Measurements from ENCODE around the gene UBTD1.
A peak's percentile ranks its signal among the peaks of the same experiment; 100 is the strongest.

The UBTD1 gene

GRCh38 chr10:97509120-97509680, 10.5 kb downstream of the UBTD1 start:
- TF ChIP-seq CTCF (conservative IDR thresholded peaks at IDR 0.05), result no peak
- no peak overlapping the region for H3K27ac ChIP-seq

GRCh38 chr10:97510686-97511085, 12.0 kb downstream of the UBTD1 start:
- no peak for TF ChIP-seq CTCF (conservative IDR thresholded peaks at IDR 0.05)
- no peak overlapping the region for H3K27ac ChIP-seq

DNA sequence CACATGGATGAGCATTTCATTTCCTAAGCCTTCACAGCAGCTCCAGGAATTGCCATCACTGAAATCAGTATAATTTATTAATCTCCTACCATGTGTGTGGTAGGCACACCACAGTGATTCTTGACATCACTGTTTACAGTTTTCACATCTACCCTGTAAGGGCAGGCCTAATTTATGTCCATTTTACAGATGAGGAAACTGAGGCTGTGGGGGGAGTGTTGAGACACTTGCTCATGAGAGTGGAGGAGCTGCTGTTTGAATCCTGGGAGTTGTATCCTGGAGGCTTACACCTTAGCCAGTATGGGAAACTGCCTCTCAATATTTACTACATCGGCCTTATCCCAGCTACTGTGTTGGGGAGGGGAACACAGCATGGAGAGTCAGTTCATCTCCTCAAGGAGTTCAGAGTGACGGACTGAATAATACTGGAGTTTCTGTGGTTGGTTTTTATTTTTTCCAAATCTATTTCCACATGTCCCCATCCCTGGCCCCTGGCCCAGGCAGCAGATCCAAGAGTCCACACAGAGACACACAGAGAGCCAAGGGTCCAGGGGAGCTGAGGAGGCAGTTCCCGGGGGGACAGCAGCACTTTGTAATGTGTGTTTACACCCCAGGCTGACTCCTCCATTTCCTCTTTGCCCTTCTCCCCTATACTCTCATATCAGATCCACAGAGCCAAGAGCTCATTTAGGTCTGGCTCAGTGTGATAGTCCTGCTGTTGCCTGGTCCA, 13.2 kb downstream of the UBTD1 start:
- no peak for TF ChIP-seq CTCF (conservative IDR thresholded peaks at IDR 0.05)
- H3K27ac ChIP-seq, result no peak overlapping the region

DNA sequence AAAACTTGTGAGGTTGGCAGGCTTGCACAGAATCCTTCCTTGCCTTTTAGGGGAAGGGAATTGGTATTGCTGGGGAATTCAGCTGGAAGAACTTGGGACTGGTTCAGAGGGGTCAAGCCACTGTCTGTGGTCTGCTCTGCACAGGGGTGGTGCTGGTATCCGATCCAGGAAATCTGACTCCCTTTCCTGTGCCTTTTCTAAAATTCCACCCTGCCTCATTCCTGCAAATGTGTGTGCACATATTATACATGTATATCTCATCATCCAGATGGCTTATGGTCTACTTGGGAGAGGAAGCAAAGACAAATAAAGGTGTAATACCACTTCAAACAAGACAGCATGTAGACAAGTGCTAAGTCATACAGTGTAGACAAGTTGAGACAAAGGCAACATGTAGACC, 14.3 kb downstream of the UBTD1 start:
- H3K27ac ChIP-seq, result no peak overlapping the region
- no peak for TF ChIP-seq CTCF (conservative IDR thresholded peaks at IDR 0.05)

GRCh38 chr10:97514344-97514743, 15.6 kb downstream of the UBTD1 start:
- no peak for TF ChIP-seq CTCF (conservative IDR thresholded peaks at IDR 0.05)
- H3K27ac ChIP-seq, result no peak overlapping the region

DNA sequence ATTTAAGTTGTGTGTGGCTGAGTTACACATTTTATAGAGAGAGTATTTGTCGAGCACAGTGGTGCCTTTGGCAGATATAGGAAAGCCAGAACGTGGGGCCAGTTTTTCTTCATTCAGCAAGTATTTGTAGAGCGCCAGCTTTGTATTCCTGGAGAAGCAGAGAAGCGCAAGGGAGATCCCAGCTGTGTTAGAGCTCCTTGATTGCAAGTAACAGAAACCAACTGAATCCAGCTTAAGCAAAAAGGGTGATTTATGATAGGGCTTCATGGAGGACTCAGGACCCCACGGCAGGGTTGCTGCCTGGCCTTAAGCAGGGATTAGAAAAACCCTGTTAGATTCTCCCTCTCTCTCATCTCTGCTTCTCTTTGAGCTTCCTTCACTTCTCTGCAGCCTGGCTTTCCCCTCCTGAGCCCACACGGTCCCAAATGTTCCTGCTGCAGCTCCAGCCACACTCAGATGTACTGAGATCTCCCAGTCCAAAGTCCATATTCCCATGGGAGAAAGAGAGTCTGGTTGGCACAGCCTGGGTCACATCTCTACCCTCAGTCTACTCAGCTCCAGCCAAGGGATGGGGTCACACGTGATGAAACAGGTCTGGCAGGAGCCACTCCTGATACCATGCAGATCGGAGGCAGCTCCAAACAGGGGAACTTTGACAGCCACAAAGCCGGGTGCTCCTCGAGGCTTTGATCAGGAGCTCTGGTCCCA, 16.7 kb downstream of the UBTD1 start:
- TF ChIP-seq CTCF (conservative IDR thresholded peaks at IDR 0.05), result no peak
- peak overlapping the region; percentile 1; the same call in 1 of the 2 replicates for H3K27ac ChIP-seq

DNA sequence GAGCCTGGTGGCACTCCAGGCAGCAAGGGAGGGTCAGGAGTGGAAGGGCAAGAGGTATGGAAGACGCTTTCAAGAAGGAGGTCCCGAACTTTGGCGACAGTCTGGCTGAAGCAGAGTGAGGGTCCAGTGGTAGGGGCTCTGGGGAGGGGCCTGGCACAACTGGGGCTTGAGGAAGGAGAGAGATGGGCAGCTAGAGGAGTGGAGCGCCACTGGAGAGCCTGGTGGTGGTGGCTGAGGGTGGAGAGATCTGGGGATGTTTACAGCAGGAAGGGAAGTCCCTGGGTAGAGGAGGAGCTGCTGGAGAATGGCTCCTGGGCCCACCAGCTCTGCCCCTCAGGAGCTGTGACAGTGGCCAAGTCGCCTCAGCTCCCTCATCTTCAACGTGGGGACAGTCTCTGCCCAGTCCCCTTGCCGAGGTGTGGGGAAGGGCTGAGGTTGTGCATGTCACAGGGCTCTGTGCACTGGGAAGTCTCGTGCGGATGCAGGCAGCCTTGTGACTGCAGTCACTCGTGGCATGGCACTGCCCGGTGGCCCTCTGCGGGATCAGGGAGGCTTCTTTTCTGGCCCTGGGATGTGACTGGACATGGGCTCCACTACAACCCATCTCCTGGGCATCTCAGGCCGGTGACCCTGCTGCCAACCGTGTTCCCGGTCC, 18.5 kb downstream of the UBTD1 start:
- no peak for TF ChIP-seq CTCF (conservative IDR thresholded peaks at IDR 0.05)
- H3K27ac ChIP-seq, result no peak overlapping the region
